ENCODE measurements around the gene MRPL58.
A peak's percentile ranks its signal among the peaks of the same experiment; 100 is the strongest.

MRPL58 gene

DNA sequence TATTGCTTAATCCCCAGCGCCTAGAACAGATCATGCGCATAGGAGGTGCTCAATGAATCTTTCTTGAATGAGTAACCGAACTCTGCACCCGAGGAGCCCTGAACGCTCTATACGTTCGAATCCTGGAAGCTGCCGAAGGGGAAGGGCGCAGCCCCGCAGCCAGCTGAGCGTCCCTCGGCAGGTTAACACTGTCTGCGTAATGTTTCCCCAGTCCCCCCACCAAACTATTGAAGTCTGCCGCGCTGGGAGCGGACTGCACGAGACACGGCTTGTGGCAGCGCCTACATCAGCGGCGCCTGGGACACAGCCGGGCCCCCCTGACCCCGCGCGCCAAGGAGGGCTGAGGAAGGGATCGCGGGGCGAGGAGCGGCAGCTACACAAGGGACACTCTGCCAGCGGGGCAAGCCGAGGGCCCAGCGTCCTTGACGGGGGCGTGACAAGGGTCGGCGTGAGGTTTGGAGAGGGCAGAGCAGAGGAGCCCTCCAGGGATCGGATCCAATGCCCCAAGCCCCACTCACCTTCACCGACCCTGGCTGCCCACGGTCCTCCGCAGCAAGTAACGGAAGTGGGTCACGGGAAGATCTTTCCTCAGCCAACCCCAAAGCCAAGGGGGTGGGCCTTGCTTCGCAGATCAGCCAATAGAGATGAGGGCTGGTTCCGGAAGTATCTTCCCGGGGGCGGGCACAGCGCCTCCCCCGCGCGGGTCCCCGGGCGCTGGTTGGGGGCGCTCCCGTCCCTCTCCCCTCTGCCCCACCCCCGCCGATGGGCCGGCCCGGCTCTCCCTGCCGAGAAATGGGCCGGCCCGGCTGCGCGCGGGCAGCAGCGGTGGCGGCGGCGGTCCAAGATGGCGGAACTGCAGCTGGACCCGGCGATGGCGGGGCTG is 34.2 kb downstream of the MRPL58 start, which contains the start of the genes ATP5PD and KCTD2:
Gene ATP5PD (minus strand): TSS at position 563 of the 883 bp plus-strand sequence. CDS start 4,319 bp downstream, outside the sequence.
Gene KCTD2 (plus strand): TSS at position 819 of the 883 bp plus-strand sequence. CDS start 26 bp downstream, at position 845.
- DNase-seq = peak; percentile 75 to 98 (median 94)

DNA sequence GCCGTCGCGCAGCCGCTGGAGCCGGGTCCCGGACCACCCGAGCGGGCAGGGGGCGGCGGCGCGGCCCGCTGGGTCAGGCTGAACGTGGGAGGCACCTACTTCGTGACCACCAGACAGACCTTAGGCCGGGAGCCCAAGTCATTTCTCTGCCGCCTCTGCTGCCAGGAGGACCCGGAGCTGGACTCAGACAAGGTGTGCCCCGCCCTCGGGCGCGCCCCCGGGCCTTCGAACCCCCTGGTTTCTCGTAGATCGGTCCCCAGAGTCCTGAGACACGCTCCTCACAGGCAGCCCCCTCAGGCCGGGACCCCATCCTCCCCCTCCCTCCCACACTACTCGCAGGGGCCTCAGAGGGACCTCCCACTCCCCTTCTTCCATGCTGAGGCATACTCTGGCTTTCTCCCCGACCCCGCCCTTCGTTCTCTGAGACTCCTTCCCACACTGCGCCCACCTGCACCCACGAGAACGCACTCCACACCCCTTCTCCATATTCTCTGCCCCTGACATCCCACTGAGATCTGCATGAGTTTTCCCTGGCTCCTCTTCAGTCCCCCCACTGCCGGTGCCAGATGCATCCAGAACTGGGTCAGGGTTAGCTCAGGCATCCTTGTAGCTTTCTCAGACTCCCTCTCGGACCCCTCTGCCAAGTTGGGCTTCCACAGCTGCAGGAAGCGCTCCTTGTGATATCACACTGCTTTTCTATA is 35.1 kb downstream of the MRPL58 start:
- peak in 26 of 56 donors; percentile 6 to 69 (median 35) for DNase-seq

DNA sequence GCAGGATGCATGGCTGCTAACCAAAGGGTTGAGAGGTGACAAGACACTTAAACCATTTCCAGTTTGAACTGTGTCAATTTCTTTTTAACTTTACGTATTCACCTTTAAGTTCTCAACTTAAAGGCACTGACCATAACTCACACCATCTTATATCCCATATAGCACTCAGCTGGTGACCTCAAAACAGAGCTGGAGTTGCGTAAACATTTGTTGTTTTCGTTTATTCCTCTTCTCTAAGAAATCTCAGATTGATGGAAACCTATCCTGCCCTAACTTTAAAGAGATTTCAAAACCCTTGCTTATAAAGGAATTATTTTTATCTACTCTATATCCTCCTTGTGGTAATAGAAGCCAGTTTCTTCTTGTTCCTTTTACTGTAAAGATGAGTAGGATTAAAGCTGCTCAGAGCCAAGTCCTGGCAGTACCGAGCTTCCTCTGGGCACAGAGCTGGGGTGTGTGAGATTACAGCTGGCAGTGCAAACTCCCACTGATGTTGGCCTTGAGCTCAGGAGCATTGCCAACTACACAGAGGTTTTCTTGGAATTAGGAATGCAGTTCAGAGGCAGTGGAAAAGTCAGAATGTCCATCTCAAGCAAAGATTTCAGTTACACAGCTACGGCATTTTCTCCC is 35.9 kb downstream of the MRPL58 start:
- DNase-seq = peak in 6 of 56 donors; percentile 2 to 45 (median 12)

DNA sequence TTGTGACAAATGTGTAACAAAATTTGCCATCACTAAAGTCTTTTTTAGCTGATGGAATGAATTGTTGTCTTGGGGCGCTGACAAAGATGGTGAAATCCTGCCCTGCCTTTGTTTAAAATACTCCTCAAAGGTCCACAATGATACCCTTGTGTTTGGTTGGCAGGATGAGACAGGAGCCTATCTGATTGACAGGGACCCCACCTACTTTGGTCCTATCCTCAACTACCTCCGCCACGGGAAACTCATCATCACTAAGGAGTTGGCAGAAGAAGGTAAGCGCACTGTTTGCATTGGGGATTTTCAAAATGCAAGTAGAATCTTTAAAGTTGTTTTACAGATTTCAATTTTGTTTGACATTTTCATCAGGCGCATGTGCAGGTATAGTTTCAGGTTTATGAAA is 36.6 kb downstream of the MRPL58 start:
- no peak for DNase-seq

DNA sequence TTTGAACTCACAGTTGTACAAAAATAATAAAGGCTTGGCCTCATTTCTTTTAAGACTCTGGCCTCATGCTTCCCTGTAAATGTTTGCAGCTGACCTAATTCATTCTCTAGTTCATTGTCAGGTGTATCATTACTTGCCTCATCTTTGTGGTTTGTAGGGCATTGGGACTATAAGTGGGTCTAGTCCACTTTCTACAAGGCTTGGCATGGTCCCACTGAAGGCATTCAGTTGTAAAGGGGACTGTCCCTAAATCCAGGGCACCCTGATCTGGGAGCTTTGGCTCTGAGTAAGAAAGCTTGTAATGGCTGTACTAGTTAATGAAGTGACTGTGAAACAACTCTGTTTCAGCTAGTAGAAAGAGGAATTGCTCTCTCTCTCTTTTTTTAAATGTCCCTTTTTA is 37.2 kb downstream of the MRPL58 start:
- DNase-seq = no peak

DNA sequence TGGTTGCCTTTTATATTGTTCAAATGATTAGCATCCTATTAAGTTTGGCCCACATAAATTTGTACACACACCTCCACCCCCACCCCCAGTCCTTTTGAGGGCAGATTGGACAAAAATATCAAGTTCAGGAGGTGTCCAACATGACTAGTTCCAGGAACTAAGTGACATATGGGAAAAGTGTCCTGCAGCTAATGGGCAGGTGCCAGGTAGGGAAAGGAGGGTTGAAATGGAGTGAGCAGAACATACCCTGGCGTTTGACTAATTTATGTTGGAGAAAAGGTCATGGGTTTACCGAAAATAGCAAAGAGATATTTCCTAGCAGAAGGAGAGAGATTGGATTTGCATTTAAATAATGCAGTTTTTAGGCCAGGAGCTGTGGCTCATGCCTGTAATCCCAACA is 39.5 kb downstream of the MRPL58 start:
- DNase-seq = no peak

DNA sequence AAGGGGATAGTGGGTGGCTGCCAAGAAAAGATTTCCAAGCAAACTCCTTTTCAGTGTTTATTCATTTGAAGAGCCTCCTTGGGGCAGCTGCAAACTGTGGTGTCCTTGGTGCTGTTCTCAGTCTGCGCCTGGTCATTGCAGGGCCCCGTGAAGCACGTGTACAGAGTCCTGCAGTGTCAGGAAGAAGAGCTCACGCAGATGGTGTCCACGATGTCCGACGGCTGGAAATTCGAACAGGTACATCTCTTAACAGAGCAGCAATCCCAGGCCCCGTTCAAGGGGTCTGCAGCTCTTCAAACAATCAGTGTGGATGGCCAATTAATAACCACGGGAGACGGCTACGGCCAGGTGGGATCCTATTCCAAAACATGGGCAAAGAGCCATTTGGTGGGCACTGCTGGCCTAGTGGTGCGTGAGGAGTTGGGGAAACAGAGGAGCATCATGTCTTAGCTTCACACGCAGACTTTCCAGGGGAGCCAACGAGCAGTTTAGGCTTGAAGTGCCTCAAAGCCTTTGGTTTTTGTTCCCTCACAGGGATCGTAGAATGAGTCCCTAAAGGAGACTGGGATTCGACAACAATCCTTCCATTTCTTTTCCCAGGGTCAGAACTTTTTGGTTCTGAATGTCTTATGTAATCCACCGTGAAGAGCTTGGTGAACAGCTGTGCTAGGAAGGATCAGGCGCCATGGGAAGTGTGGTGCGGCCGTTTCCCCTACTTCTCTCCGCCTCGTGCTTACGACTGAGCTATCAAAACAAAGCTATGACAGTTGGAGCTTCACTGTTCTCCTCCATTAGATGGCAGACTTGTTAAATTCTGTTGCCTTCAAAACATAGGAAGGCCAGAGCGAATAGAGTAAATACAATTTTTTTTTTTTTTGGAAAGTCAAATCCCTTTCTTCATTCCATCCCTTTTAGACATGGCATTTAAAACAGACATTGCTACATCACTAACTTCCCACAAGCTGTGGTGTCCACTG is 47.2 kb downstream of the MRPL58 start:
- DNase-seq = peak in 32 of 56 donors; percentile 5 to 52 (median 23)

DNA sequence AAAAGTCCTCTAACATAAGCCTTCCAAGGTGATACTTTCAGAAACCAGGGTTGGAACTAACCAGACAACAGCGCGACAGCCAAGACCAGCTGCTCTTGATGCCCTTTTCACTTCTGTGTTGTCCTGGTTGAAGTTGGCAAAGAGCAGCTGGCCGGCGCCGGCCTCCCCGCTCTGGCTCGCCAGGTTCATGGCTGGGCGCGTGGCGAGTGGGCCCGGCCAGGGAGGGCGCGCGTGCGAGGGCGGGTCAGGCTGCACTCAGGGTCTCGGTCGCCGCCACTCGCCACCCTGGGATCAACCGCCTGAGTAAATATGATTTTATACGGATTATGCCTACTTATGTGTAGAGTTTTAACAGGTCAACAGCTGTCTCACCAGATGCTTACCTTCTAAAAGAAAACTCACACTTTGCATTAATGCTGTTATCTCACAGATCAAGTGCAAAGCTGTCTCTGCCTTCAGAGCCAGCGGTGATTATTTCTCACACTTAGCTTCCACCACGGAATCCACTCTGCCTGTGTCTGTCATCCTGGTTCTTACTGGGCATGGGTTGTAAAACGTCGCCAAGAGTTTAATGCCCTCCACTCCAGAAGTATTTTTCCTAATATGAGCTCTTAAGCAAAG is 48.1 kb downstream of the MRPL58 start:
- DNase-seq = no peak

DNA sequence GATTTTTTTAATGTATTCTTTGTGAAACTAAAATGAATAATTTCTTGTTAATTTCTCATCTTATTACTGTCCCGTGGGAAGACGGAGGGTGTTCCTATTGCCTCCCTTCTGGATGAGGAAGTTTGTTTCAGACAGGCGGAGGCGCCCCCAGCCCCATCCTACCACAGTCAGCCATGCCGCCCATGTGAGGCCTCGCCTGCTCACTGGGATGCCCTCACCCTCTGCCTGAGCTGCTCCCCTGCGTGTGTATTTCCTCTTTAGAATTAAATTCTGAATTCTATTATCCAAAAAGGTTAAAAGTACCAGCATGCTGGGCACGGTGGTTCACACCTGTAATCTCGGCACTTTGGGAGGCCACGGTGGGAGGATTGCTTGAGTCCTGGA is 48.6 kb downstream of the MRPL58 start:
- DNase-seq = no peak

DNA sequence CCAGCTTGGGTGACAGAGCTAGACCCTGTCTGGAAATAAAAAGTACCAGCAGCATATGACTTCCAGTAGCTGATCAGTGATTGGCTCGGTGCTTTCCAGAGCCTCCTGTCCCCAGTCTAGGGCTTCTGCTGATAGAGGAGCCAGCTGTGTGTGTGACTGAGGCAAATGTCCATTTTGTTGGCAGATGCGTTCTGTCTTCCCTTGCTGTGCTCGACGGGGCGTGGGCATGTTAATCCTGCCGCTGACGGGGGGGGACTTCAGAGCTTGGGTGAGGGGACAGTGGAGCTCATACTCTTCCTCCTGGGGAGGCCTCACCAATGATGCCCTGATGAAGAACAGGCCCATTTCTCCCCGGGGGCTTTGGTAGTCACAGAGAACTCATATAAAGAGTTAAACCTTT is 49.1 kb downstream of the MRPL58 start:
- no peak for DNase-seq

DNA sequence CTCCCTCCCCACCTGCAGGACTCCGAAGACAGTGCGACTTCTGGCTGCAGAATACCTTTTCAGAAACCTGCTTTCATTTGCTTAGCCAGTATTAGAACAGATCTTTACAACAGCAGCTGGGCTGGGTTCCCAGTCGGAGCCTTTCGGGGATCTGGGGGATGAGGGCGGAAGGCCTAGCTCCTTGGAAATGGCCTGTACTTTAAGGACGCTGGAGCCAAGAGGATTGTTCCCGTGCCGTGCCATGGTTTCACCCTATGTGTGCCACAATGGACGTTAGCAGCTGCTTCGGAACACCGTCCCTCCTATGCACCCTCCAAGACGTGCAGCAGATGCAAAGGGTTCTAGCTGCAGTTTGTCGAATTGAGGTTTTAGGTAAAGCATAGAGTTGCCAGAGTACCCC is 50.7 kb downstream of the MRPL58 start:
- no peak for DNase-seq

DNA sequence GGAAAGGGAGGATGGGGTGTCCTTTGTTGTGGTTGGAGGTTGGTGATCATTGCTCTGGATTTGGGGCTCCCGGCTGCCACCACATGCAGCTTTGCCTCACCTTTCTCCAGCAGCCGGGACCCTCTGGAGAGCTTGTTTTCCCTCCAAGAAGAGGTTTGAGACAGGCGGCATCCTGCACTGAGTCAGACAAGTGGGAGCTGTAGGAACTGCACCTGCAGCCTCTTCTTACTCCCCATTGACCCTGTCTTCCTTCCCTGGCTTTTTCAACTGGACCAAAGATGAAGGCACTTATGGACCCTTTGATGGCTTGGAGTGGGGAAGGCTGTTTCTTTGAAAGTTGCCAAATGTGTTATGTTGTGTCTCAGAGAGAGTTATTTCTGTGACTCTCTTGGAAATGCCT is 51.2 kb downstream of the MRPL58 start:
- no peak for DNase-seq

DNA sequence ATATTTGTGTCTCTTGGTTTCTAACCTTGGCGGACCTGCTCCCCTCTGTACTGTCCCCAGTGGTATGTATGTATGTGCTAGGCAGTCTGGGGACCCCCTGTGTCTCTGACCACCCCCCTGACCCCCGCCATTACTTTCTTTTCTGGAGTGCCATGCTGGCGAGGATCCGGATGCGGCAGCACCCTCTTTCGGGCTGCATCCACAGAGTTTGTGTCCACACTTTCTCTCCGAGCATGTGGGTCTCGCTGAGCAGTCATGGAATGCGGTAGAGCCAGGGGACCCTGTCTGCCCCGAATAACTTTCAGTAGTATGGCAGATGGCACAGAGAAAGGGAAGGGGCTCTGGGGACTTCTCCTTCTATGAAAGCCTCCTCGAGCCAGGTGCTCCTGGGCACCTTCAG is 51.6 kb downstream of the MRPL58 start:
- DNase-seq = no peak

DNA sequence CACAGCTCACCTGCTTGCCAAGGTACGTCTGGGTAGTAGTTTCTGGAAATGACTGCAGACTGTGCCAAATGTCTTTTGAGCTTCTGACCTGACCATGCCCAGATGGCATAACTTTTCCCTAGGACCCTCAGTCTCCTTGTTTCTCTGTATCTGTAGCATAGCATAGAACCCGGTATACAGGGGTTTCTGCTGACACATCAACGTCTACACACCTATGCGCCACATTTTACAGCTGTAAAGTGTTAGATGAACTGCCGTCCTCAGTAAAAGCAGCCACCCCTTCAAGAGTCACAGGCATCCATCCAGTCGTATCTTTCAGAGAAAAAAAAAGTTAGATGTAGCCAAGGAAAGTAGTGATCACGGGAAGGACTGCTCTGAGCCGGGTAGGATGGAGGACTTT is 52.0 kb downstream of the MRPL58 start:
- no peak for DNase-seq

DNA sequence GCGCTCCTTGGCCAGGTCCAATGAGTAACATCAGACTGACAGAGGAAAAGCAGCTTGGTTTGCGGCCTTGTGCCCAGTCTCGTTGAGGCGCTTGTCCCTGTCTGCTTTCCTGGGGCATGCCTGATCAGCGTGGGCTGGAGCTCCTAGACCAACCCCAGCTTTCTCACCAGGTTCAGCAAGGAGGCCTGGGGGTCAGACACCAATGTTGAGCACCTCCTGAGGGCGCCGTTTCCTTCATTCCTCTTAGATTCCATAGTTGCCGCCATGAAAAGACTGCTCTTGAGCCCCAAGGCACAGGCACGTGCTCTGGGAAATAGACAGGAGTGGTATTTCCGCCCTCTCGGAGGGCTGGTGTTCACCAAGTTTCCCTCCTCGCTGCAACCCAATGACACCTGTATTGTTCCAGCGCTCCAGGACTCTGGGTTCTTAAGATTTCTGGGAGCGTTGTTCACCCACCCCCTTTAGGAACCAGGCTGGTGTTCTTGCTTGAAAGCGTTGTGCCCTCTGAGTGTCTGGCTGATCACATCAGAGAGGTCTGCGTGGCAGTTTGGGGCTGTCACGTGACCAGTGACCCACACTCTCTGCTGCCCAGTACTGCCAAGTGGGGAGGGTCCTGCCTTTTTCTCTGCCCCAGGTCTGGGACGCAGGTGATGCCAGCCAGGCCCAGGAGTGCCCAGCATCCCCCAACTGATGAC is 52.5 kb downstream of the MRPL58 start:
- DNase-seq = no peak

DNA sequence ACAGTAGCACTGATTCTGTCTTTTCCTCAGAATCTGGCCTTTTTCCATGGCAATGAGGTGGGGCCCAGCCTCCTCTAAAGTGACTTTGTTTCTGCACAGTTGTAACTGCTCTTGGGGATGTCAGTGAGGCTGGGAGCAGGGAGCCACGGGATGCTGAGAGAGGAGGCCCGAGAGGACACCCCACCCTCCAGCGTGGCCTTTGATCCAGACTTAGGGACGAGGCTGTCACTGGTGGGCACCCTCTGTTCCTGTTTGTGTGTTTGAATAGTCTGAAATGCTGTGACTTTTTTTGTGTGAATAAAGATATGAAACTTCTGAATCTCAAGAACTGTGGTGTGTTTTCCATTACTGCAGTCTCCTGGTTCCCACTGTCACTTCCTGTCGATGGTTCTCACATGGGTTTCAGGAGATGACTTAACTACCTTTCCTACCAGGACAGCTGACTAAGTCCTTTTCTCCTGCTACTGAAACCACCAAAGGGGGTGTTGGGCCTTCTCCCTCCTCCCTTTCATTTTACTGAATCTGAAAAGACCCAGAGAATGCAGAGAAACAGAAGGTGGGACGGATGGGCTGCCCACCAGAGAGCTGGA is 53.2 kb downstream of the MRPL58 start:
- no peak for DNase-seq

DNA sequence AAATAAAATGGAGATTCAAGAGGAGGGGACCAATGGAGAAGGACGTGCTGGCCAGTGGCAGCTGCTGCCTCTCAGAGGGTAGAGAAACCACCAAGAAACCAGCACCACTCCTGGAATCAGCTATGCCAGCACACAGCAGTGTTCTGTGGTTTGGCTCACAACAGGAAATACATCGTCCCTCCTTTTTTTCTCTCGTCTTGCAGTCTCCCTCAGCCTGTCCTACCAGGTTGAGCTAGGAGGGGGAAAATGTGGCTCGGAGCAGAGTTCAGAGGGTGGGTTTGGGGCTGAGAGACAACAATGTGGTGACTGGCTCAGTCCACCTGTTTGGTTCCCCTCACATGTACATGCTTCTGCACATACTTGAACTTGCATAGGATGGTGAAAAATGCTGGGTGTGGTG is 55.4 kb downstream of the MRPL58 start:
- DNase-seq = no peak

DNA sequence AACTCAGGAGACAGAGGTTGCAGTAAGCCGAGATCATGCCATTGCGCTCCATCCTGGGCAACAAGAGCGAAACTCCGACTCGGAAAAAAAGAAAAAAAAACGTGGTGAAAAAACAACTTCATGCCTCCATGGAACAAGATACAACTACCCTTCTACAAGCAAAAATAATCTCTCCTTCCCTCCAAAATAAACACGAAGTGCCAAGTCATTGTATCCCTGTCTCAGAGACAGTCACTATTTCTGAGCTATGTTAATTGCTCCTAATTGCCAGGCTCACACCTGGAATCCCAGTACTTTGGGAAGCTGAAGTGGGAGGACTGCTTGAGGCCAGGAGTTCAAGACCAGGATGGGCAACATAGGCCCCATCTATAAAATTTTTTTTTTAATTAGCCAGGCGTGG is 56.3 kb downstream of the MRPL58 start:
- DNase-seq = no peak

DNA sequence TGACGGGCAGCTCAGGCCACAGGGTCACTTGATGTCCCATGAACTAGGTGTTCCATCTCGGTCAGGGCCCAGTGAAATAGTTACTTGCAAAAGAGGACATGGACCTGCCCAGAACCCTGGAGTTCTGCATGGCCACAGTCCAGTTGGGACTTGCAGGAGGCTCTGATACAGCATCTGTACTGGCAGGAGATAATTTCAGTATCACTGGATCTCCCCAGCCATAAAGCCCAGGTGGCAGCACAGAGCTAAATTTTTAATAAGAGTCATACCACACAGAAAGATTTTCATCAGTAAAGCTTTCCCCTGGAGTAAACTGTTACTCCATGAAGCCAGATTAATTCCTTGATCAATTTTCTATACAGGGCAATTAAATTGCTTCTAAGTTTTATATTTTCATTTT is 57.3 kb downstream of the MRPL58 start:
- DNase-seq = peak in 2 of 56 donors; percentile 20 to 28

Measured in nucleus accumbens (tissue), 56 donors.